Pancreas (tissue), 10 donors: Measurements from ENCODE around the gene KAT6B. TPM values are rescaled to one million over a fixed set of nuclear protein-coding genes. Genes with fewer than 3 reads are reported as not detected.
A peak's percentile ranks its signal among the peaks of the same experiment; 100 is the strongest.

Experiments
- ATAC-seq, 4 donors: fragments of 200-7000 bp; cut with Tn5 transposase; one replicate each; pipeline versions ENCODE4 v1.8.0 to v1.9.1; 2020; ENCODE audit warnings: mild to moderate bottlenecking in 4 of 4, moderate library complexity in 4 of 4
- DNase-seq, 6 donors: peaks; one replicate each; pipeline ENCODE4 v3.0.0-alpha.2; 2020
- FAIRE-seq: peaks from 2 replicates; lab custom pipeline; 2012; peaks lifted over from hg19 to GRCh38; lab: Jason Lieb, UNC
- H3K27ac ChIP-seq, 4 donors: fragments of 200-600 bp; sonication (generic); 1 replicate in 3 of 4; 2 replicates in 1 of 4; pipeline versions ENCODE4 v1.5.0 to v1.8.0; 2020
- H3K27me3 ChIP-seq, 4 donors: fragments of 200-600 bp; one replicate each; pipeline ENCODE4 v1.8.0; 2021
- H3K36me3 ChIP-seq, 3 donors: fragments of 200-600 bp; sonication (generic) in 1 of 3; one replicate each; pipeline versions ENCODE4 v1.5.0 to v1.8.0; 2020 to 2021
- H3K4me1 ChIP-seq, 3 donors: fragments of 200-600 bp; one replicate each; pipeline ENCODE4 v1.8.0; 2021
- H3K4me3 ChIP-seq, 4 donors: fragments of 200-600 bp; sonication (generic) in 2 of 4; one replicate each; pipeline versions ENCODE4 v1.5.0 to v1.8.0; 2020 to 2021
- H3K9me3 ChIP-seq, 4 donors: fragments of 200-600 bp; one replicate each; pipeline ENCODE4 v1.8.0; 2021
- CTCF ChIP-seq, 4 donors: fragments of 200-600 bp; sonication (generic) in 3 of 4; IDR thresholded peaks; one replicate each; pipeline versions ENCODE4 v1.5.0 to v1.8.0; 2021; ENCODE audit warnings: antibody characterized with exemption in 4 of 4
- WGBS, 2 donors: extraction: QIAGEN DNeasy Blood & Tissue Kit; methylation state at CpG; one replicate each; pipeline ENCODE4 v1.1.7; 2013; 5-methylcytosine and 5-hydroxymethylcytosine counted together
- intact Hi-C, 3 donors: fragments of 100-400 bp; cut with DNase I; formaldehyde crosslinking; loops; one replicate each; pipeline versions ENCODE4 v1.11.1 to v1.14.2; 2022
- polyA plus RNA-seq, 2 donors: library from polyadenylated mRNA; stranded (reverse); fragments of 200-250 nt; gene quantifications; one replicate each; pipeline ENCODE4 v1.2.3, GENCODE V29; 2013
- total RNA-seq, 6 donors: library from RNA; stranded (reverse); fragmentation: NEBNext Ultra II Directional in 4 of 6; extraction: Animal tissue kit (Norgen Biotek cat#: 25700) in 4 of 6; gene quantifications; one replicate each; pipeline versions ENCODE4 v1.2.1 to v1.2.4, GENCODE V29; 2021 to 2023
- donor health status: healthy with polysubstance abuse.
- donor health status: DM: no; HTN: no; CAD: no; lungs with moderate emphysema.
- donor health status: DM: no; HTN: no; CAD: no.
- donor health status: control.
- donor health status: control.
- donor health status: Bipolar disorder and iron deficiency.
- donor health status: DM: yes; HTN: yes; CAD: no.
- donor health status: DM: no; HTN: no; CAD: no.
- donor health status: DM: no; HTN: no; CAD: no.
- donor health status: DM: yes; HTN: yes; CAD: no.

KAT6B gene
- total and polyA plus RNA-seq, 8 donors = 7.6 to 28.6 (median 18.1) TPM

- no peak for TF ChIP-seq CTCF (IDR thresholded peaks at IDR 0.05)
- Histone ChIP-seq H3K4me1 (peaks cover 13 to 21% (median 15%) of the 10 kb centered on the region in 3 donors), H3K27ac (no peak overlapping the region), H3K9me3 (no peaks in the 10 kb centered on the region), H3K36me3 (no peaks in the 10 kb centered on the region), H3K27me3 (no peaks in the 10 kb centered on the region), H3K4me3 (no peak overlapping the region)
- intact Hi-C loops = no loop called here
- WGBS, 2 donors = 98% methylated on average over 3 of the region's 3 CpGs
- DNase-seq (no peak), ATAC-seq (no peak), FAIRE-seq (no peak)
These were observed 165.7 kb downstream of the KAT6B start for GRCh38 chr10:74992068-74992467.

GRCh38 chr10:74993649-74994048 is 167.2 kb downstream of the KAT6B start:
- H3K4me1 ChIP-seq = peaks cover 9 to 19% (median 10%) of the 10 kb centered on the region in 3 donors
- H3K27me3 ChIP-seq = no peaks in the 10 kb centered on the region
- no peak for FAIRE-seq
- no peak for ATAC-seq
- DNase-seq = no peak
- no peaks in the 10 kb centered on the region for H3K9me3 ChIP-seq
- 90 to 95% methylated on average over 3 of the region's 3 CpGs for WGBS, 2 donors
- H3K36me3 ChIP-seq = no peaks in the 10 kb centered on the region
- TF ChIP-seq CTCF (IDR thresholded peaks at IDR 0.05) = no peak
- intact Hi-C loops = no loop called here
- no peak overlapping the region for H3K4me3 ChIP-seq
- no peak overlapping the region for H3K27ac ChIP-seq

GRCh38 chr10:74994854-74995253 is 168.5 kb downstream of the KAT6B start:
- Histone ChIP-seq H3K27me3 (no peaks in the 10 kb centered on the region), H3K4me3 (no peak overlapping the region), H3K27ac (no peak overlapping the region), H3K4me1 (peaks cover 0 to 10% (median 3%) of the 10 kb centered on the region in 3 donors), H3K36me3 (no peaks in the 10 kb centered on the region), H3K9me3 (no peaks in the 10 kb centered on the region)
- intact Hi-C loops = no loop called here
- DNase-seq (no peak), FAIRE-seq (no peak), ATAC-seq (peak in 3 of 4 donors; percentile 51 to 72 (median 56))
- 84 to 95% methylated on average over 3 of the region's 3 CpGs for WGBS, 2 donors
- no peak for TF ChIP-seq CTCF (IDR thresholded peaks at IDR 0.05)

GRCh38 chr10:74995806-74996205 is 169.4 kb downstream of the KAT6B start:
- 62 to 66% methylated on average over 4 of the region's 4 CpGs for WGBS, 2 donors
- no peak for FAIRE-seq
- no peaks in the 10 kb centered on the region for H3K36me3 ChIP-seq
- intact Hi-C loops = no loop called here
- TF ChIP-seq CTCF (IDR thresholded peaks at IDR 0.05) = no peak
- no peaks in the 10 kb centered on the region for H3K27me3 ChIP-seq
- no peak for DNase-seq
- no peak for ATAC-seq
- H3K4me1 ChIP-seq = peaks cover 0 to 5% (median 3%) of the 10 kb centered on the region in 3 donors
- no peaks in the 10 kb centered on the region for H3K9me3 ChIP-seq
- no peak overlapping the region for H3K27ac ChIP-seq
- H3K4me3 ChIP-seq = no peak overlapping the region

GRCh38 chr10:74997163-74997562 is 170.8 kb downstream of the KAT6B start:
- FAIRE-seq (no peak), ATAC-seq (no peak), DNase-seq (no peak)
- no peak overlapping the region for H3K4me3 ChIP-seq
- no peak for TF ChIP-seq CTCF (IDR thresholded peaks at IDR 0.05)
- intact Hi-C loops = no loop called here
- H3K27ac ChIP-seq = no peak overlapping the region
- WGBS, 2 donors = 57 to 66% methylated on average over 4 of the region's 4 CpGs
- no peaks in the 10 kb centered on the region for H3K36me3 ChIP-seq
- H3K4me1 ChIP-seq = no peaks in the 10 kb centered on the region
- no peaks in the 10 kb centered on the region for H3K9me3 ChIP-seq
- H3K27me3 ChIP-seq = no peaks in the 10 kb centered on the region
